ENCODE measurements around the gene JARID2.

The JARID2 gene

GRCh38 chr6:15476631-15477380, 230.9 kb downstream of the JARID2 start:
- no peak for DNase-seq

GRCh38 chr6:15477746-15478145, 231.9 kb downstream of the JARID2 start:
- no peak for DNase-seq

- no peak for DNase-seq
Measured at GRCh38 chr6:15479761-15480160, 233.9 kb downstream of the JARID2 start.

GRCh38 chr6:15480525-15480924, 234.7 kb downstream of the JARID2 start:
- no peak for DNase-seq

GRCh38 chr6:15481390-15482291, 235.8 kb downstream of the JARID2 start:
- no peak for DNase-seq

GRCh38 chr6:15483060-15483459, 237.2 kb downstream of the JARID2 start:
- DNase-seq: no peak

GRCh38 chr6:15484140-15484539, 238.3 kb downstream of the JARID2 start:
- no peak for DNase-seq

GRCh38 chr6:15484821-15485220, 239.0 kb downstream of the JARID2 start:
- no peak for DNase-seq

GRCh38 chr6:15485936-15486335, 240.1 kb downstream of the JARID2 start:
- no peak for DNase-seq

GRCh38 chr6:15487262-15487661, 241.4 kb downstream of the JARID2 start:
- DNase-seq: no peak

- DNase-seq: no peak
Measured at GRCh38 chr6:15489261-15489962, 243.5 kb downstream of the JARID2 start.

- DNase-seq: no peak
Measured at GRCh38 chr6:15490242-15491100, 244.6 kb downstream of the JARID2 start.

GRCh38 chr6:15491255-15491985, 245.6 kb downstream of the JARID2 start:
- DNase-seq: peak in 4 of 5 donors; percentile 30 to 63 (median 50)

GRCh38 chr6:15491986-15492269, 246.1 kb downstream of the JARID2 start:
- DNase-seq: no peak

- no peak for DNase-seq
Measured at GRCh38 chr6:15493437-15494168, 247.7 kb downstream of the JARID2 start.

- no peak for DNase-seq
Measured at GRCh38 chr6:15495375-15495901, 249.6 kb downstream of the JARID2 start.

- no peak for DNase-seq
Measured at GRCh38 chr6:15496345-15497131, 250.7 kb downstream of the JARID2 start.

GRCh38 chr6:15498640-15499039, 252.8 kb downstream of the JARID2 start:
- DNase-seq: no peak

- DNase-seq: no peak
Measured at GRCh38 chr6:15499125-15499524, 253.3 kb downstream of the JARID2 start.

GRCh38 chr6:15499591-15499990, 253.7 kb downstream of the JARID2 start:
- no peak for DNase-seq
